K562 (cell line): ENCODE measurements around the gene C2orf72. TPM values are rescaled to one million over a fixed set of nuclear protein-coding genes. Genes with fewer than 3 reads are reported as not detected.

ENCODE experiments used
- ATAC-seq: fragments of 200-7000 bp; cut with Tn5 transposase; 3 replicates; pipeline ENCODE4 v1.9.1; 2020; ENCODE audit warnings: moderate library complexity
- BruUV-seq: library from RNA; stranded (reverse); fragments of 400-500 nt; replicated peaks from 2 replicates; lab custom pipeline; 2021; lab: Mats Ljungman, UMichigan
- CTCF ChIA-PET: fragments of 300-600 bp; formaldehyde crosslinking; extraction: SDS; loops from one replicate; lab custom pipeline; 2021; ENCODE audit warnings: low intra/inter-chr PET ratio; lab: Yijun Ruan, JAX
- POLR2A ChIA-PET: fragments of 300-600, 350-650 bp; sonication (Branson Sonifier 250); formaldehyde crosslinking; extraction: SDS; loops from one replicate; lab custom pipeline; 2021; ENCODE audit warnings: antibody characterized with exemption, inconsistent platforms; lab: Yijun Ruan, JAX
- DNase-seq, 4 experiments: peaks; one replicate each; pipeline versions ENCODE4 v3.0.0 to v3.0.0-alpha.2; 2011 to 2018; ENCODE audit warnings: low spot score in 3 of 4, mixed read lengths in 3 of 4; ENCODE audit errors: extremely low read depth in 1 of 4
- FAIRE-seq: peaks from 2 replicates; lab custom pipeline; 2011; peaks lifted over from hg19 to GRCh38; lab: Jason Lieb, UNC
- H2AFZ ChIP-seq: 2 replicates; pipeline ENCODE4 v1.6.0; 2011; ENCODE audit warnings: low read depth, low read length, control low read depth, inconsistent platforms
- H3K27ac ChIP-seq: fragments of 200-600 bp; 3 replicates; pipeline ENCODE4 v1.8.0; 2011; ENCODE audit warnings: low read depth, mild to moderate bottlenecking, control low read depth, inconsistent platforms, low read length, moderate library complexity, mixed read lengths; ENCODE audit errors: extremely low read depth
- H3K27me3 ChIP-seq, 2 experiments: fragments of 300-600 bp in 1 of 2; 2 replicates in 1 of 2; 3 replicates in 1 of 2; pipeline versions ENCODE4 v1.6.0 to v1.8.0; 2011; ENCODE audit warnings: inconsistent platforms in 2 of 2, low read length in 2 of 2, mild to moderate bottlenecking in 1 of 2, mixed read lengths in 1 of 2, moderate library complexity in 1 of 2; ENCODE audit not compliant: control insufficient read depth in 2 of 2, insufficient read depth in 2 of 2
- H3K36me3 ChIP-seq: fragments of 300-600 bp; 3 replicates; pipeline ENCODE4 v1.8.0; 2011; ENCODE audit warnings: mild to moderate bottlenecking, low read length, inconsistent platforms; ENCODE audit not compliant: control insufficient read depth, insufficient read depth
- H3K4me1 ChIP-seq, 2 experiments: fragments of 200-600 bp in 1 of 2; replicated peaks in 1 of 2; 2 replicates in 1 of 2; 3 replicates in 1 of 2; pipeline versions ENCODE4 v1.5.1 to v1.8.0; 2011; ENCODE audit warnings: inconsistent platforms in 2 of 2, low read length in 2 of 2, mild to moderate bottlenecking in 1 of 2, mixed read lengths in 1 of 2, moderate library complexity in 1 of 2; ENCODE audit not compliant: control insufficient read depth in 2 of 2, insufficient read depth in 2 of 2
- H3K4me2 ChIP-seq: 2 replicates; pipeline ENCODE4 v1.6.1; 2011; ENCODE audit warnings: low read length, control low read depth, inconsistent platforms, mixed read lengths; ENCODE audit not compliant: insufficient read depth
- H3K4me3 ChIP-seq: fragments of 200-600 bp; sonication (generic), shearing (Covaris generic); 2 replicates; pipeline ENCODE4 v1.5.1; 2016; ENCODE audit warnings: control low read depth, inconsistent platforms
- H3K79me2 ChIP-seq: fragments of 200-600 bp; 3 replicates; pipeline ENCODE4 v1.8.0; 2011; ENCODE audit warnings: low read length, inconsistent platforms; ENCODE audit not compliant: control insufficient read depth, insufficient read depth
- H3K9ac ChIP-seq, 2 experiments: 2 replicates each; pipeline versions ENCODE4 v1.6.0 to v1.6.1; 2011; ENCODE audit warnings: low read depth in 2 of 2, low read length in 2 of 2, control low read depth in 1 of 2, inconsistent platforms in 1 of 2, mild to moderate bottlenecking in 1 of 2, mixed read lengths in 1 of 2; ENCODE audit not compliant: insufficient read depth in 1 of 2
- H3K9me1 ChIP-seq: one replicate; pipeline ENCODE4 v1.6.0; 2011; ENCODE audit warnings: inconsistent platforms, mild to moderate bottlenecking, low read length, moderate library complexity; ENCODE audit not compliant: control insufficient read depth, insufficient read depth
- H3K9me3 ChIP-seq: replicated peaks from 2 replicates; pipeline ENCODE4 v1.5.1; 2011; ENCODE audit warnings: low read depth, low read length, inconsistent platforms; ENCODE audit not compliant: control insufficient read depth, insufficient read depth
- H4K20me1 ChIP-seq: replicated peaks from 2 replicates; pipeline ENCODE4 v1.6.1; 2011; ENCODE audit warnings: low read length, inconsistent platforms, mixed read lengths; ENCODE audit not compliant: control insufficient read depth, insufficient read depth
- CBFA2T3 ChIP-seq: fragments of 450-650 bp; IDR thresholded peaks from 2 replicates; pipeline ENCODE4 v1.6.1; 2017
- CREM ChIP-seq: IDR thresholded peaks from 2 replicates; pipeline ENCODE4 v1.6.1; 2014; ENCODE audit warnings: antibody characterized with exemption, low read depth
- DACH1 ChIP-seq: fragments of 450-650 bp; IDR thresholded peaks from 2 replicates; pipeline ENCODE4 v1.6.1; 2018; ENCODE audit not compliant: partially characterized antibody
- FOXP4 ChIP-seq: sonication (generic); formaldehyde crosslinking; IDR thresholded peaks from 2 replicates; pipeline ENCODE4 v1.8.0; 2022; ENCODE audit warnings: mild to moderate bottlenecking, missing genetic modification reagents, borderline replicate concordance
- HDGF ChIP-seq: fragments of 450-650 bp; IDR thresholded peaks from 2 replicates; pipeline ENCODE4 v1.6.1; 2016
- HNRNPUL1 ChIP-seq: fragments of 200-400 bp; formaldehyde crosslinking; IDR thresholded peaks from 2 replicates; pipeline ENCODE4 v1.6.1; 2017; ENCODE audit warnings: low read length
- HOMEZ ChIP-seq: fragments of 250-450 bp; sonication (Bioruptor Pico); IDR thresholded peaks from 2 replicates; pipeline ENCODE4 v1.4.0; 2020; ENCODE audit warnings: mild to moderate bottlenecking, moderate library complexity
- ILK ChIP-seq: fragments of 450-650 bp; IDR thresholded peaks from 2 replicates; pipeline ENCODE4 v1.6.1; 2016; ENCODE audit warnings: missing genetic modification characterization, low read depth, mild to moderate bottlenecking, missing compliant biosample characterization, moderate library complexity, borderline replicate concordance
- PTRF ChIP-seq: fragments of 450-650 bp; IDR thresholded peaks from 2 replicates; pipeline ENCODE4 v1.6.1; 2016; ENCODE audit warnings: mild to moderate bottlenecking, missing genetic modification characterization, missing compliant biosample characterization
- RAD21 ChIP-seq, 2 experiments: fragments of 250-450 bp in 1 of 2; fragments of 450-650 bp in 1 of 2; sonication (Bioruptor Pico) in 1 of 2; formaldehyde crosslinking in 1 of 2; IDR thresholded peaks in 1 of 2; conservative IDR thresholded peaks in 1 of 2; 2 replicates each; pipeline versions ENCODE4 v1.4.0 to v1.8.0; 2020 to 2022; ENCODE audit warnings: mild to moderate bottlenecking in 2 of 2, moderate library complexity in 1 of 2
- RBM22 ChIP-seq: fragments of 200-400 bp; formaldehyde crosslinking; IDR thresholded peaks from 2 replicates; pipeline ENCODE4 v1.6.1; 2018; ENCODE audit warnings: low read length, low read depth; ENCODE audit not compliant: poor library complexity, severe bottlenecking
- RBM34 ChIP-seq: fragments of 200-400 bp; formaldehyde crosslinking; IDR thresholded peaks from 2 replicates; pipeline ENCODE4 v1.6.1; 2018; ENCODE audit warnings: low read length, borderline replicate concordance; ENCODE audit not compliant: insufficient read depth
- SIRT6 ChIP-seq: IDR thresholded peaks from one replicate; pipeline ENCODE4 v1.6.1; 2012; ENCODE audit warnings: low read depth, mild to moderate bottlenecking, control low read depth, inconsistent platforms, low read length, moderate library complexity
- SOX6 ChIP-seq: fragments of 450-650 bp; IDR thresholded peaks from 2 replicates; pipeline ENCODE4 v1.6.1; 2014; ENCODE audit warnings: mild to moderate bottlenecking
- TCF15 ChIP-seq: fragments of 250-450 bp; sonication (Bioruptor Pico); IDR thresholded peaks from 2 replicates; pipeline ENCODE4 v1.8.0; 2022; ENCODE audit warnings: moderate library complexity, mild to moderate bottlenecking, inconsistent platforms
- ZBTB7A ChIP-seq: IDR thresholded peaks from 2 replicates; pipeline ENCODE4 v1.6.1; 2011; ENCODE audit warnings: low read depth, mild to moderate bottlenecking, low read length, moderate library complexity, borderline replicate concordance; ENCODE audit not compliant: control insufficient read depth
- ZNF780A ChIP-seq: fragments of 250-450 bp; sonication (Bioruptor Pico); IDR thresholded peaks from 2 replicates; pipeline ENCODE4 v1.5.0; 2021; ENCODE audit warnings: mild to moderate bottlenecking
- WGBS: fragments of 100-300 bp; shearing (Covaris generic); methylation state at CpG from one replicate; pipeline ENCODE4 v1.1.6; 2016; ENCODE audit warnings: low coverage, mixed read lengths; ENCODE audit not compliant: insufficient coverage; ENCODE audit errors: missing lambda C conversion rate; 5-methylcytosine and 5-hydroxymethylcytosine counted together
- in situ Hi-C: fragments of 300-500 bp; cut with MboI; formaldehyde crosslinking; loops from 4 replicates; pipeline ENCODE4 v1.15.0; 2018; ENCODE audit warnings: inconsistent platforms, mixed read lengths
- intact Hi-C: fragments of 100-400 bp; cut with micrococcal nuclease; formaldehyde crosslinking; loops from 2 replicates; pipeline ENCODE4 v1.14.2; 2022
- polyA plus RNA-seq, 8 experiments: library from polyadenylated mRNA; depleted of rRNA in 4 of 8; stranded (reverse) in 5 of 8; unstranded in 3 of 8; fragments of >200 nt; fragmentation: Nextera tagmentation in 2 of 8; fragmentation: Illumina TruSeq in 1 of 8; extraction: Ambion mirVana in 2 of 8; extraction: Trizol in 1 of 8; gene quantifications; 2 replicates each; pipeline versions ENCODE4 v1.2.1 to v1.2.3, GENCODE V29; 2011 to 2014; ENCODE audit warnings: inconsistent platforms in 1 of 8, missing spikeins in 1 of 8
- total RNA-seq, 7 experiments: library from RNA; depleted of rRNA in 6 of 7; stranded (reverse); fragments of >200 nt in 6 of 7; fragmentation: Illumina TruSeq in 2 of 7; extraction: Trizol in 2 of 7; gene quantifications; 2 replicates each; pipeline versions ENCODE4 v1.2.1 to v1.2.3, GENCODE V29; 2011 to 2021; ENCODE audit warnings: low replicate concordance in 1 of 7

The C2orf72 gene
- total and polyA plus RNA-seq, 9 of the 15 experiments (the other 6 are each of a cell fraction or from before 2014, with no cell fraction given) = 0.08 to 0.18 (median 0.11) TPM; not detected in 6

GRCh38 chr2:231068525-231069222, 31.4 kb downstream of the C2orf72 start:
- H3K27ac ChIP-seq = no peak overlapping the region
- H3K9me3 ChIP-seq = no peaks in the 10 kb centered on the region
- H3K4me3 ChIP-seq = no peak overlapping the region
- no peak overlapping the region for H2AFZ ChIP-seq
- POLR2A ChIA-PET = interaction anchor here (0.7 kb wide), 1 partner anchor 12 kb away, joined by 3 read pairs; the partner anchor contains the start of gene PSMD1
- no peak overlapping the region for H3K4me2 ChIP-seq
- no peaks in the 10 kb centered on the region for H3K27me3 ChIP-seq
- H3K79me2 ChIP-seq = no peaks in the 10 kb centered on the region; the same call in 2 of the 3 replicates
- H3K4me1 ChIP-seq = peaks cover 0 to 5% of the 10 kb centered on the region in 2 experiments; a peak in 1 of 5 replicates
- peaks cover 93% of the 10 kb centered on the region for H3K36me3 ChIP-seq
- in situ Hi-C loops = no loop called here
- H3K9me1 ChIP-seq = no peaks in the 10 kb centered on the region
- H3K9ac ChIP-seq = no peak overlapping the region
- CTCF ChIA-PET = no interaction called here
- intact Hi-C loops = loop anchor here (5.0 kb wide), 1 partner anchor 444 kb away; no protein-coding TSS in a partner anchor
- ATAC-seq = 0 out of 3 replicates have a peak, but pooled peaks have one; percentile 22
- WGBS = 48% methylated on average over 5 of the region's 5 CpGs
- no TSS peak for BruUV-seq
- no peak for FAIRE-seq
- H4K20me1 ChIP-seq = no peaks in the 10 kb centered on the region
- DNase-seq = peak in 3 of 4 experiments; percentile 10 to 17 (median 16)
- TF ChIP-seq SIRT6 = no peak
- no peak for TF ChIP-seq RBM22
- TF ChIP-seq HOMEZ (CRISPR knock-in tag) = no peak
- TF ChIP-seq ZNF780A = no peak
- TF ChIP-seq HDGF = no peak
- TF ChIP-seq HNRNPUL1 = no peak
- TF ChIP-seq PTRF (tag) = no peak
- TF ChIP-seq ILK = no peak
- TF ChIP-seq SOX6 = peak; percentile 42; the same call in 1 of the 2 replicates
- TF ChIP-seq RAD21 (CRISPR knock-in tag; conservative IDR thresholded peaks at IDR 0.05 in 1 of 2, IDR thresholded peaks at IDR 0.05 in 1 of 2) = no peak
- no peak for TF ChIP-seq CREM
- TF ChIP-seq FOXP4 (CRISPR knock-in tag) = no peak
- no peak for TF ChIP-seq TCF15
- peak; percentile 44 for TF ChIP-seq CBFA2T3
- no peak for TF ChIP-seq ZBTB7A
- no peak for TF ChIP-seq RBM34
- TF ChIP-seq DACH1 = peak; percentile 39
